M059J (cell line): ENCODE results near the gene LARGE1. TPM values are rescaled to one million over a fixed set of nuclear protein-coding genes. Genes with fewer than 3 reads are reported as not detected.

ENCODE experiments used
- DNase-seq: peaks from one replicate; pipeline ENCODE4 v3.0.0-alpha.2; 2012; ENCODE audit warnings: low read depth
- total RNA-seq: library from RNA; depleted of rRNA; stranded (reverse); fragments of >200 nt; shearing (Covaris generic); gene quantifications from 2 replicates; pipeline ENCODE4 v1.2.3, GENCODE V29; 2014

Gene LARGE1
- total RNA-seq, 1 experiment from 2014 or later: 3.4 TPM

- no peak for DNase-seq
Measured at GRCh38 chr22:33563220-33563964, 356.9 kb downstream of the LARGE1 start.

- DNase-seq: no peak
Measured at GRCh38 chr22:33562501-33562900, 357.8 kb downstream of the LARGE1 start.

- no peak for DNase-seq
Measured at GRCh38 chr22:33561149-33561807, 359.0 kb downstream of the LARGE1 start.

DNA sequence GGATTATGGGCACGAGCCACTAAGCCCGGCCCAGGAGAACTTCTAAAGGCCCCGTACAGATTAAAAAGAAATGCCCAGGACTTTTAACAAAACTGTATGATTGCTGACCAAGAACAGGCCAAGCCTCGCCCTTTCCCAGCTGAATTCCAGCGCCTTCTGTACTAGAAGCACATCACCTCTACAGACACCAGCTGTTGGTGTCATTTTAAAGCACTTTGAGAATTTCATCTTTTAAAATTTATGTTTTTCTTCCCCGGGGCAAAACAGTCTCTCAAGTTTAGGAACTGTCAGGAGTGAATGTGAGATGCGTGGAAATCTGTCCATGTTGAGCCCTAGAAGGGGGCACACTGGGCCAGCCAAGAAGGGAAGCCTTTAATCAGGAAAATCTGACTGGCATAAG is 362.4 kb downstream of the LARGE1 start:
- DNase-seq: no peak

- DNase-seq: no peak
Measured at GRCh38 chr22:33555814-33556522, 364.3 kb downstream of the LARGE1 start.

DNA sequence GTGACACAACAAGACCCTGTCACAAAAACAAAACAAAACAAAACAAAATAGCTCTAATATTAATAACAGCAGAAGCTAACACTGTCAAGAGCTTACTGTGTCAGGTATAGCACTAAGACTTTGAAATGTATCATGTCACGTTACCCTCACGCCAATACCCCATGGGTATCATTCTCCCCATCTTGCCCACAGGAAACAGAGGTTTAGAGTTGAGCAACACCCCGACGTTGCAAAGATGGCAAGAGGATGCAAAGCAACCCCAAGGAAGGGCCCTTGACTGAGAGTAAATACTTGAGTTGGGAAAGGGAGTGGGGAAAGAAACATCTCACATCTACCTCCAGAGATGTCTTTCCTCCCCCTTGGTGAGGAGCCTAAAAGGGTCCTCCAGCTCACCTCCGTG is 366.8 kb downstream of the LARGE1 start:
- DNase-seq: no peak

DNA sequence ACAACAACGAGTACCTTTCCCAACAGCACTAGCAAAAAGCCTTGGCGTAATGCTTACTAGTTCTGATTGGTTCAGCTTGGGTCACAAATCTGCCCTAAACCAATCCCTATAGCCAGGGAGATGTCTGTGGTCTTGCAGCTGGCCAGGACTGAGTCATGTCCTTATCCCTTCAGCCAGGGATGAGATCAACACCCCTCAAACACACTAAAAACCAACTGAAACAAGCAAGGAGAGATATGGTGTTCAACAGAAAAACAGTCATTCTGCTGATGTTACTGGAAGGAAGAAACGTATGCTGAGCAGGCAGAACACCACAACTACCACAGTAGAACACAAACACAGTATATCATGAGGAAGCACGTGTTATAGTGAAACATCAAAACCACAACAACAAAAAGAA is 375.6 kb downstream of the LARGE1 start:
- no peak for DNase-seq

- no peak for DNase-seq
Measured at GRCh38 chr22:33542722-33543121, 377.6 kb downstream of the LARGE1 start.

DNA sequence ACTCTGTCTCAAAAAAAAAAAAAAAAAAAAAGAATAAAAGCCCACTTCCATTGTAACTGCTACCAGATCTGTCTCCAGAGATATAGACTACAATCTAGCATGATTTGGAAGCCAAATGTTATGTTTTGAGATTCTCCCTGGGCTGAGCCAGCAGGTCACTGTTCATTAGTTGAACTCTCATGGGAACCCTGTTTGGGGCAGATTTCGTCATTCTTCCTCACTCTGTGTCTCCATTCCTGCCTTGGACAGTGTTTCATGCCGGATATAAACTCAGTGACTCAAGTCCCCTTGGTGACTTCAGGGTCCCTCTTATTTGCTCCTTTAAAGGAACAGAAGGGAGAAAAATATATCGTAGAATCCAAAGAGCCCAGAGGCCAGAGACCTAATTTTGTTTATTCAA is 378.1 kb downstream of the LARGE1 start:
- DNase-seq: no peak

DNA sequence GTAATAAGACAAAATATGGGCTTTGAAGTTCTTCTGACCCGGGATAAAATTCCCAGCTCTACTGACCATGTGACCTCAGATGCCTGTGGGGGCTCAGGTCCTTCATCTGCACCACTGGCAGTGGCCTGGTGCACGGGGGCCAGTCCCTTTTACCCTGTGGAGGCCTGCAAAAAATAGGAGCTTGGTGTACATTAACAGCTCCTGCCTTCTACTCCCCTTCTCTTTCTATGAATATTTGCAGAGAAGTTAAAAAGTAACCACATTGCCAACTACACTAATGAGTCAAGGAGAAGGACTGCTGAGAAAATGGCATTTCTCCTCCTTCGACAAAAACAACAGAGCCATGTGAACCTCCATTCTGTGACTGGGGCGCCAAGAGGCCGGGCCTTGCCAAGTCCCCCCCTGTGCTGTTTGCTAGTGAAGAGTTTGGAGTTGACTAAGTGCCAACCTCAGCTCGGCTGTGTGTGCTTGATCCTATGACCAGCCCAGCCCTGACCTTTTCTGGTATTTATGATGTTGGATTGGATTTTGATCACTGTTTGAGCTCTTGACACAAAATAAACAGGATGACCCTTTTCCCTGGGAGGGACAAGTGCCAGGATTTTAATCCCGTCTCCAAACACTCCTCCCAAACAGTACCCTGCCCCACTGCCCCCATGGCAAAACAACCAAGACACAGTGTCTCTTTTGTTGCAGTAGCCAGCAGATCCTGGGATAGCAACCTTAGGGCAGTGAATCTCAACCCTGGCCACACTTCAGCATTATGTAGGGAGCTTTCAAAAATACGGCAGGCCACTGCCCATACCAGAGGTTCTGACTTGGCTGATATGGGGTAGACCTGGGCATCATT is 380.1 kb downstream of the LARGE1 start:
- no peak for DNase-seq

DNA sequence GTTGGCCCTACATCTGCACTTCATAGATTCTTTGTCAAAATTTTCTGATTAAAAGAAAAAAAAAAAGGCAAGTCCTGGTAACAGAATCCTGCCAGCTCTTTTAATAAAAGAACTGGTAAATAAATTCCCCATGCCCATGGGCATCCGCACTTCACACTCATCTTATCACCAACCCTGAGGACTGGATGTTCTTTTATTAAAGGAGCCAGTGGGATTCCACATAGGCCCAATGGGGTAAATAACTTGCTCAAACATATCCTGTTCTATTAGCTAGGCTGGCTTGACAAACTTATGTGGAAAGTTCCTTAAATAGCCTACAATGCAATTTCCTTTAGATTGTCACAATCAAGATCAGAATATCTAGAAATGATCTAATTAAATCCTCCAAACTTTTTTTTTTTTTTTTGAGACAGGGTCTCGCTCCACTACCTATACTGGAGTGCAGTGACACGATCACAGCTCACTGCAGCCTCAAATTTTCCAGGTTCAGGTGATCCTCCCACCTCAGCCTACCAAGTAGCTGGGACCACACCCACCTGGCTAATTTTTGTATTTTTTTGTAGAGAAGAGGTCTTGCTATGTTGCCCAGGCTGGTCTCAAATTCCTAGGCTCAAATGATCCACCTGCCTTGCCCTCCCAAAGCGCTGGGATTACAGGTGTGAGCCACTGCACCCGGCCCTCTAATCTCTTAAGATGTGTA is 380.9 kb downstream of the LARGE1 start:
- no peak for DNase-seq

GRCh38 chr22:33538277-33538885 is 381.9 kb downstream of the LARGE1 start:
- DNase-seq: no peak

DNA sequence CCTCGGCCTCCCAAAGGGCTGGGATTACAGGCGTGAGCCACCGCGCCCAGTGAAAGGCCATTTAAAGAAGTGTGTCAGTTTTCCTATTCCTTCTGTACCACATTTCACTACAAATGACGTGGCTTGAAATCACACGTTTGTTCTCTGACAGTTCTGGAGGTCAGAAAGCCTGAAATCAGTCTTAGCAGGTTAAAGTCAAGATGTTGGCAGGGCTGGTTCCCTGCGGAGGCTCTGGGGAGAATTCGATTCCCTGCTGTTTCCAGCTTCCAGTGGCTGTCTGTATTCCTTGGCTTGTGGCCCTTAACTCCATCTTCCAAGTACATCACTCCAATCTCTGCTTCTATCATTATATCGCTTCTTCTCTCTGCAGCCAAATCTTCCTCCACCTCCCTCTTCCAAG is 383.2 kb downstream of the LARGE1 start:
- DNase-seq: no peak

DNA sequence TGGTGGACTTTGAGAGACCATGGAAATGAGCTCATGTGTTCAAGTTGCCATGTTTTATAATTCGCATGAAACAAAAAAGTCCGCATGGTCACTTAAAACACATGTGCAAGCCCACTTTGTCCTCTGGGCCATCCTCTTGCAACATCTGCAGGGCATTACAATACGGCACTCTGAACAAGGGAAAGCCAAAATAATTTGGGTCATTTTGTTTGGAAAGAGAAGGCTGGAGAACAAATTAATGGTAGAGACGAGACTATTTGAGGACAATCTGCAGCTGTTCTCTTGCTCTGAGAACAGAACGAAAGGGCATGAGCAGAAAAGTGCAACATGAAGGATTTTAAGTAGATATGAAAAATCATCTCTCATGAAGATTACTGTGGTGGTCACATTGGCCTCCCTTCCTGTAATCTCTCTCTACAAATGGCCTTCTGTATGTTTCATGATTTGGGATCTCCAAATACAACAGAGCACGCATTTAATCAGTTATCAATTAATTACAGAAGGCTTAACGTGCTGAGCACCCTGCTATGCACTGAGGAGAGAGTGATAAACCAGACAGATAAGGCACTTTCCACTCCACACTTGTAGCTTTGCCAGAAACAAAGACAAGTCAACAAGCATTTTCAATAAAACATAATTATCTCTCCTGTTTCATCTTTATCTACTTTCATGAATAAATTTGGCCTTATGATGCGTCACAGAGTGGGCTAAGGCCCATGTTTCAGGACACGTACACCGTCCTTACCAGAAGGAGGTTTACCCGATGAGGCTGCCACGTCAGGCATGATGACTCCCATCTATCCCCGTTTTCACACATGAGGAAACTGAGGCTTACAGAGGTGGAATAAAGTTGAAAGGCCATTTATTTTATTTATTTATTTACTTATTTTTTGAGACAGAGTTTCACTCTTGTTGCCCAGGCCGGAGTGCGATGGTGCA is 384.1 kb downstream of the LARGE1 start:
- DNase-seq: no peak

- DNase-seq: peak; percentile 24
Measured at GRCh38 chr22:33529424-33530113, 390.7 kb downstream of the LARGE1 start.

DNA sequence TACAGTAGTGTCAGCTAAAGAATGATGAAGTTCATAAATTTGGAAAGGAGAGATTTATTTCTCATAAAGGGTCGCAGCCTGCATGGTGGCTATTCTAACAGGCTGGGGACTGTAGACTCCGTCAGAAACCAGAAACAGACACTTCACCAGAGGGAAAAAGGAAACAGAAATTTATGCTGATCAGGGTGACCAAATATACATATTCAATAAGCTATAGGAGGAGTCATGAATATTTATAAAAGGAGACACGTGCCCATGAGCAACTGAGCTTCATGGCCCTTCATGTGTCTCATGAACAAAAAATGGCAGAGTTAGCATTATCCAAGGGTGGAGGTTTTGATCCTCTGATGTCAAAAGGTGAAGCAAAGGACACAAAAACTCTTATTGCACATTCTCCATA is 392.1 kb downstream of the LARGE1 start:
- no peak for DNase-seq

GRCh38 chr22:33526434-33527107 is 393.7 kb downstream of the LARGE1 start:
- no peak for DNase-seq

DNA sequence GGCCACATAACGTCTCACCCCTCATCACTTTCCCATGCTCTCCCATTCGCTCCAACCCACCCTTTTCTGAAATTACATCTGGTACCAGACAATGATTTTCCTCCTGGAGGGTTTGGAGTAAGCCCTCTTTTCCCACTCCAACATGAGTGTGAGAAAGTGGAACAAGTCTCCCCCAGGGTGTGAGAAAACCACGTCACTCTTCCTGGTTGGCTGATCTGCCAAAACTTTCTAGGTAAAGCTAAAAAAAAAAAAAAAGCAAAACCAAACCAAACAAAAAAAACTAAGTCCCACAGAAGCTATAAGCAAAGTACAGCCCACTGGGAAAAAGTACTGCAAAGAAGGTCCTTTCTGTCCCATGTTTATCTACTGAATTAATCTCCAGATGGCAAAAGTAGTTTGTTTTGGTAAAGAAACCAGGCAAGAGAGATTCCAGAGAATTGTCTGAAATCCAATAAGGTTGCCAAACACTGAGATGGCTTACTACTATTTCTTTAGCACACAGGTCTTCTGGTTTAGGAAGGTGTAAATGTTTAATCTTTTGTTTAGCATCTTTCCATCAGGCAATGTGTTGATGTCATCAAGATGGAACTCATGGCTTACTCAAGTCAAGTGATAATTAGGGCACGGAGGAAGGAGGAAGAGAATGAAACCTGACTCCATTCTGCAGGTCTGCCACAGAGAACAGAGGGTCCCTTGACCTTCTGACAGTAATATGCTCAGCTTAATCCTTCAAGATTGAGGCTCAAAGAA is 395.6 kb downstream of the LARGE1 start:
- no peak for DNase-seq
